Heart left ventricle (tissue), 16 donors: ENCODE data around the gene ARHGAP10. TPM values are rescaled to one million over a fixed set of nuclear protein-coding genes. Genes with fewer than 3 reads are reported as not detected.
A peak's percentile ranks its signal among the peaks of the same experiment; 100 is the strongest.

Source experiments
- ATAC-seq, 4 donors: fragments of 200-7000 bp; cut with Tn5 transposase; one replicate each; pipeline ENCODE4 v1.9.1; 2020 to 2022; ENCODE audit warnings: moderate library complexity in 4 of 4, mild to moderate bottlenecking in 3 of 4, moderate number of reproducible peaks in 1 of 4
- DNase-seq, 5 donors: peaks; one replicate each; pipeline ENCODE4 v3.0.0-alpha.2; 2020
- H3K27ac ChIP-seq, 12 donors: fragments of 200-600 bp; sonication (generic) in 4 of 12; one replicate each; pipeline versions ENCODE4 v1.5.0 to v1.8.0; 2016 to 2022; ENCODE audit warnings: mild to moderate bottlenecking in 2 of 12
- H3K27me3 ChIP-seq, 9 donors: fragments of 200-600 bp; sonication (generic) in 2 of 9; one replicate each; pipeline versions ENCODE4 v1.5.1 to v1.8.0; 2016 to 2022; ENCODE audit warnings: mild to moderate bottlenecking in 3 of 9
- H3K36me3 ChIP-seq, 9 donors: fragments of 200-600 bp; sonication (generic) in 2 of 9; one replicate each; pipeline versions ENCODE4 v1.5.0 to v1.8.0; 2018 to 2022; ENCODE audit warnings: mild to moderate bottlenecking in 2 of 9
- H3K4me1 ChIP-seq, 12 donors: fragments of 200-600 bp; sonication (generic) in 4 of 12; one replicate each; pipeline versions ENCODE4 v1.5.0 to v1.8.0; 2016 to 2022; ENCODE audit warnings: mild to moderate bottlenecking in 3 of 12
- H3K4me3 ChIP-seq, 12 donors: fragments of 200-600 bp; sonication (generic) in 4 of 12; one replicate each; pipeline versions ENCODE4 v1.5.0 to v1.8.0; 2017 to 2022; ENCODE audit warnings: mild to moderate bottlenecking in 9 of 12, moderate library complexity in 4 of 12
- H3K9me3 ChIP-seq, 12 donors: fragments of 200-600 bp; sonication (generic) in 4 of 12; one replicate each; pipeline versions ENCODE4 v1.5.0 to v1.8.0; 2016 to 2022; ENCODE audit warnings: mild to moderate bottlenecking in 1 of 12
- POLR2A ChIP-seq, 2 donors: fragments of 450-650 bp; IDR thresholded peaks; one replicate each; pipeline ENCODE4 v1.6.1; 2017; ENCODE audit warnings: antibody characterized with exemption in 2 of 2, mild to moderate bottlenecking in 2 of 2, moderate library complexity in 2 of 2
- WGBS, 4 donors: extraction: QIAGEN DNeasy Blood & Tissue Kit in 2 of 4; methylation state at CpG; one replicate each; pipeline versions ENCODE4 v1.1.5 to v1.1.7; 2013 to 2018; 5-methylcytosine and 5-hydroxymethylcytosine counted together
- intact Hi-C, 10 donors: fragments of 100-400 bp; cut with DNase I; formaldehyde crosslinking; loops; one replicate each; pipeline versions ENCODE4 v1.11.1 to v1.14.2; 2022
- polyA plus RNA-seq, 2 donors: library from polyadenylated mRNA; stranded (reverse); fragments of 200-250 nt; gene quantifications; one replicate each; pipeline ENCODE4 v1.2.3, GENCODE V29; 2013
- total RNA-seq, 9 donors: library from RNA; depleted of rRNA in 2 of 9; stranded (reverse); fragments of >200 nt in 2 of 9; fragmentation: NEBNext Ultra II Directional in 3 of 9; extraction: Animal tissue kit (Norgen Biotek cat#: 25700) in 3 of 9; gene quantifications; one replicate each; pipeline versions ENCODE4 v1.1.0 to v1.2.4, GENCODE V29; 2016 to 2023
- TF ChIP-seq, protein P1 (sequence below), 12 donors: fragments of 200-600 bp; sonication (generic) in 4 of 12; IDR thresholded peaks; one replicate each; pipeline versions ENCODE4 v1.5.0 to v1.8.0; 2018 to 2022; ENCODE audit warnings: antibody characterized with exemption in 12 of 12, mild to moderate bottlenecking in 5 of 12
- donor health status: ischemic (EF 13 %, LVEDD 7.1; RV severe dilation, severe dysfunction).
- donor health status: healthy with polysubstance abuse.
- donor health status: DM: no; HTN: yes; CAD: no.
- donor health status: DM: no; HTN: no; CAD: no.
- donor health status: ischemic (EF 25% LVEDD 6.9; RV normal size, moderate dysfunction).
- donor health status: ischemic (EF 25% LVEDD 5.7; RV mildly dilated, moderate dysfunction).
- donor health status: healthy.
- donor health status: DM: yes; HTN: yes; CAD: no.
- donor health status: ischemic (EF 35%, LVEDD 5.7; RV mildly dilated, moderate dysfunction).
- donor health status: nonischemic (EF 11% LVEDD 7.7; RV severe dilation, severe dysfunction).
- donor health status: DM: yes; HTN: yes; CAD: no.
- donor health status: PGD.
- donor health status: ischemic (EF 29% LVEDD 5.4; RV normal size, mild dysfunction).
- donor health status: nonischemic (EF 23%, LVEDD 6.1; RV moderate dilation, normal function).

The ARHGAP10 gene
- total and polyA plus RNA-seq, 11 donors = 30.6 to 73.7 (median 51.7) TPM

DNA sequence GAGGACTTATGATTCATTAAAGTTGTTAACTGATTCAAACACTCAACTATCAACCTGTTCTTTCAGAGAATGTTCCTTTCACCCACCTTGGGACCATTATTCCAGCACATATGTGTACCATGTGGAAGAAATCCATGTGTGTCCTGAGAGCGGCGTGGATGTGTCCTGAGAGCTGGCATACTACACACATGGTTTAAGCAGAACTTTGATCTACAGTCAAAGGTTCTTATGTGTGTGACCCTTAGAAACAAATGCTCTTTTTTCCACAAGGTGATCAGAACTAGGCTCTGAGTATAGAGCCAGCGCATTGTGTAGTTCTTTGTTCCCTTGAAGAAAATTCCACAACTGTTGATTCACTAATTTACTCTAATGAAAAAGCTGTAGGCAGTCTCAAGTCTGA, 378.3 kb downstream of the ARHGAP10 start:
- H3K4me3 ChIP-seq = no peak overlapping the region
- H3K27ac ChIP-seq = no peak overlapping the region
- intact Hi-C loops = no loop called here
- peaks cover 0 to 78% (median 28%) of the 10 kb centered on the region in 9 donors for H3K36me3 ChIP-seq
- H3K9me3 ChIP-seq = peaks cover 0 to 16% (median 6%) of the 10 kb centered on the region in 12 donors
- WGBS, 4 donors = 97 to 100% (median 98%) methylated on average over 3 of the region's 3 CpGs
- TF ChIP-seq POLR2A (IDR thresholded peaks at IDR 0.05) = no peak
- TF ChIP-seq, protein P1, sequence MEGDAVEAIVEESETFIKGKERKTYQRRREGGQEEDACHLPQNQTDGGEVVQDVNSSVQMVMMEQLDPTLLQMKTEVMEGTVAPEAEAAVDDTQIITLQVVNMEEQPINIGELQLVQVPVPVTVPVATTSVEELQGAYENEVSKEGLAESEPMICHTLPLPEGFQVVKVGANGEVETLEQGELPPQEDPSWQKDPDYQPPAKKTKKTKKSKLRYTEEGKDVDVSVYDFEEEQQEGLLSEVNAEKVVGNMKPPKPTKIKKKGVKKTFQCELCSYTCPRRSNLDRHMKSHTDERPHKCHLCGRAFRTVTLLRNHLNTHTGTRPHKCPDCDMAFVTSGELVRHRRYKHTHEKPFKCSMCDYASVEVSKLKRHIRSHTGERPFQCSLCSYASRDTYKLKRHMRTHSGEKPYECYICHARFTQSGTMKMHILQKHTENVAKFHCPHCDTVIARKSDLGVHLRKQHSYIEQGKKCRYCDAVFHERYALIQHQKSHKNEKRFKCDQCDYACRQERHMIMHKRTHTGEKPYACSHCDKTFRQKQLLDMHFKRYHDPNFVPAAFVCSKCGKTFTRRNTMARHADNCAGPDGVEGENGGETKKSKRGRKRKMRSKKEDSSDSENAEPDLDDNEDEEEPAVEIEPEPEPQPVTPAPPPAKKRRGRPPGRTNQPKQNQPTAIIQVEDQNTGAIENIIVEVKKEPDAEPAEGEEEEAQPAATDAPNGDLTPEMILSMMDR (IDR thresholded peaks at IDR 0.05) = no peak
- H3K4me1 ChIP-seq = no peaks in the 10 kb centered on the region
- H3K27me3 ChIP-seq = no peaks in the 10 kb centered on the region
- ATAC-seq = no peak
- no peak for DNase-seq

DNA sequence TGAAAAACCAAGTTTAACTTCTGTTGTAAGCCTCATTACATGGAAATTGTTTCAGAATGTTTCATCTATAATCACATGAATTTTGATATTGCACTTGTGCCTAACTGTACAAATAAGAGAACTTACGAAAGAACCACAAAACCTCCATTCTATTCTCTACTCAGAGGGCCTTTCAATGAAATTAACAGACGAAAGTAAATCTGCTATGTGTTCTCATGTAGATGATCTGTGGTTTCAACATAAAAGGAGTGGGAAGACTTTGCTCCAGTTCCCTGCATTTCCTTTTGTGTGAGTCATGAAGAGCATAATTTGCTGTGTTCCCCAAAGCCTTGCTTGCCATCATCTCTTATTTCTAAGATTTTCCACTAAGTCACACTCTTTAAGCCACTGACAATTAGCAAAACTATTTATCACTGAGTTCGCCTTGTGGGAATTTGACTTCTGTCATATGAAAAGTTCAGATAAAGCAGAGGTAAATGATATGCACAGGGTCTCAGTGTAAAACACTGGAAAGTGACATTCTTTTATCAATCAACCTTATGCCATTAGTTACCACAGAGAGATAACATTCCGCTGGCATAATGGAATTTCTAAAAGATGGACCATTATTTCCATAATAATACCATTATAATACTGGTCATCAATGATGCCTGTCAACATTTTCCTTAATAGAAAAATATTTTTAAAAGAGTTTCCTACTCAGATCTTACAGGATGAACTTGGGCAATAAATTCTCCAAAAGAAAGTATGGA, 380.5 kb downstream of the ARHGAP10 start:
- no peak overlapping the region for H3K4me3 ChIP-seq
- peaks cover 0 to 70% (median 28%) of the 10 kb centered on the region in 9 donors for H3K36me3 ChIP-seq
- no peak for TF ChIP-seq POLR2A (IDR thresholded peaks at IDR 0.05)
- TF ChIP-seq, protein P1 (IDR thresholded peaks at IDR 0.05) = no peak
- H3K27ac ChIP-seq = no peak overlapping the region
- intact Hi-C loops = no loop called here
- H3K27me3 ChIP-seq = no peaks in the 10 kb centered on the region
- H3K4me1 ChIP-seq = peaks cover 0 to 13% (median 5%) of the 10 kb centered on the region in 12 donors
- no peak for DNase-seq
- H3K9me3 ChIP-seq = peaks cover 0 to under 1% (median 0%) of the 10 kb centered on the region in 12 donors
- ATAC-seq = peak in 1 of 4 donors; percentile 22
- 87 to 92% (median 89%) methylated on average over 4 of the region's 4 CpGs for WGBS, 4 donors

DNA sequence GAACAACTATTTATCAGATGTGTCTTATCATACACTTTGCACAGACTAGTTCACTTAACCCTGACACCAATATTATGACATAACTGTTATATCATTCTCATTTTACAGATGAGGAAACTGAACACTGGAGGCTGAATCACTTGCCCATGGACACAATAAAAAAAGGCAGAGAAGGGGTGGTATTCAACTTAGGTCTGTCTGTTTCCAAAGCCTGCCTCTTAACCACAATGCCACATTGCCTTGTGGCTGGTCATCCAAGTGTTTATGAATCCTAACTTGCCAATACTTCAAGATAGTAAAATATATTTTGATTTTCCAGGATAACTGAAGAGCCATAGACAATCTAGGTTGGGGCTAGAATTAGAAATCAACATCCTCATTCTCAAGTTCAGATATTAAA, 382.5 kb downstream of the ARHGAP10 start:
- no peak overlapping the region for H3K27ac ChIP-seq
- peaks cover 0 to 69% (median 16%) of the 10 kb centered on the region in 9 donors for H3K36me3 ChIP-seq
- TF ChIP-seq, protein P1 (IDR thresholded peaks at IDR 0.05) = no peak
- no peak for TF ChIP-seq POLR2A (IDR thresholded peaks at IDR 0.05)
- no peaks in the 10 kb centered on the region for H3K9me3 ChIP-seq
- H3K4me3 ChIP-seq = no peak overlapping the region
- no peak for ATAC-seq
- peaks cover 0 to 13% (median 5%) of the 10 kb centered on the region in 12 donors for H3K4me1 ChIP-seq
- no peak for DNase-seq
- intact Hi-C loops = no loop called here
- H3K27me3 ChIP-seq = no peaks in the 10 kb centered on the region

DNA sequence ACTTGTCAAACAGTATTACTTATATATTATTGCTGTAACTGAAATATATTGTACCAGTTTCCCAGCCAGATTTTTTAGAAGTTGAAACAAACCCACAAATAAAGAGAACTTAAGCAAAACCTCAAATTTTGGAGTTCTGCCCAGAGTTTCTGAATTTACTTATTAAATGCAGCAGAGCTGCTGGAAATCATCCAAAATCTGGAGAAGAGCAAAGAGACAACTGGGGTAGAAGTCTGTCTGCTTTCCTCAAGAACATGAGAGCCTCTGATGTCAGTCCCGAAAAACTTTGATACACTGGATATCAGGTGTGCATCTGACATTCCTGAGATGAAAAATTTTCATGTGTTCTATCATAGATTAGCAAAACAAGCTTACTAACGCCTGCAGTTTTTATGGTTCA, 384.4 kb downstream of the ARHGAP10 start:
- 43 to 59% (median 45%) methylated on average over 2 of the region's 2 CpGs for WGBS, 4 donors
- Histone ChIP-seq H3K4me1 (peaks cover 0 to 13% (median 5%) of the 10 kb centered on the region in 12 donors), H3K4me3 (no peak overlapping the region), H3K9me3 (no peaks in the 10 kb centered on the region), H3K27me3 (no peaks in the 10 kb centered on the region), H3K27ac (no peak overlapping the region), H3K36me3 (peaks cover 0 to 57% (median 15%) of the 10 kb centered on the region in 9 donors)
- no peak for ATAC-seq
- intact Hi-C loops = no loop called here
- TF ChIP-seq, protein P1 (IDR thresholded peaks at IDR 0.05) = no peak
- TF ChIP-seq POLR2A (IDR thresholded peaks at IDR 0.05) = no peak
- no peak for DNase-seq
